H1 (cell line): ENCODE data around the gene MPPED2.

Experiments
- CHD2 ChIP-seq: IDR thresholded peaks from 2 replicates; pipeline ENCODE4 v1.6.1; 2012; ENCODE audit warnings: low read length, improper control_type of control experiment
- EZH2 ChIP-seq: fragments of 200-600 bp; sonication (generic); IDR thresholded peaks from 2 replicates; pipeline ENCODE4 v1.7.1; 2012; ENCODE audit warnings: low read depth, mild to moderate bottlenecking, moderate library complexity, low read length, inconsistent platforms; ENCODE audit not compliant: severe bottlenecking
- HDAC2 ChIP-seq, 2 experiments: fragments of 300-600 bp in 1 of 2; sonication (generic) in 1 of 2; IDR thresholded peaks; 2 replicates each; pipeline ENCODE4 v1.6.1; 2011 to 2012; ENCODE audit warnings: low read depth in 2 of 2, low read length in 2 of 2, mild to moderate bottlenecking in 2 of 2, moderate library complexity in 2 of 2, borderline replicate concordance in 1 of 2, inconsistent platforms in 1 of 2
- KDM1A ChIP-seq: fragments of 200-600, 300-600 bp; sonication (generic); IDR thresholded peaks from 2 replicates; pipeline ENCODE4 v1.7.1; 2016; ENCODE audit warnings: mild to moderate bottlenecking, low read length, borderline replicate concordance
- RXRA ChIP-seq: IDR thresholded peaks from 2 replicates; pipeline ENCODE4 v1.6.1; 2011; ENCODE audit warnings: low read depth, mild to moderate bottlenecking, low read length, moderate library complexity; ENCODE audit not compliant: insufficient read depth
- SIN3A ChIP-seq, 2 experiments: IDR thresholded peaks in 1 of 2; conservative IDR thresholded peaks in 1 of 2; 2 replicates each; pipeline ENCODE4 v1.6.1; 2011 to 2012; ENCODE audit warnings: low read length in 2 of 2, improper control_type of control experiment in 1 of 2, low read depth in 1 of 2, mild to moderate bottlenecking in 1 of 2
- SIX5 ChIP-seq: IDR thresholded peaks from 2 replicates; pipeline ENCODE4 v1.6.1; 2011; ENCODE audit warnings: mild to moderate bottlenecking, low read depth, low read length
- TF ChIP-seq, protein P1 (sequence below): IDR thresholded peaks from 2 replicates; pipeline ENCODE4 v1.6.1; 2011; ENCODE audit warnings: low read length, improper control_type of control experiment
- TF ChIP-seq, protein P2 (sequence below), 3 experiments: IDR thresholded peaks; 1 replicate in 2 of 3; 2 replicates in 1 of 3; pipeline versions ENCODE4 v1.5.1 to v1.6.1; 2011; ENCODE audit warnings: low read length in 3 of 3, mild to moderate bottlenecking in 3 of 3, inconsistent platforms in 2 of 3, low read depth in 1 of 3, moderate library complexity in 1 of 3; ENCODE audit not compliant: insufficient read depth in 1 of 3; ENCODE audit errors: control extremely low read depth in 1 of 3

DNA sequence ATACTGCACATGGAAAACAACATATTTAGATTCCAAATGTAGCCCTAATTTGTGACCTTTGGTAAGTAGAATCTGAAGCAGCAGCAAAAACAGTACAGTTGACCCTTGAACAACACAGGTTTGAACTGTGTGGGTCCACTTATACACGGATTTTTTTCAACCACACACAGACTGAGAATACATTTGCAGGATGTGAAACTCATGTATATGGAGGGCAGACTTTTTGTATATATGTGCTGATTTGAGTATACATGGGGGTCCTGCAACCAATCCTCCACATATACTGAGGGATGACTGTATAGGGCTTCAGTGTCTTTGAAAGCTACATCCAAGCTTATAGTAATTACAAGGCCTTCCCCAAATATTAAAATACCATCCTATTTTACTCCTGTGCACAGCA is 120.5 kb downstream of the MPPED2 start:
- TF ChIP-seq SIN3A (conservative IDR thresholded peaks at IDR 0.05 in 1 of 2, IDR thresholded peaks at IDR 0.05 in 1 of 2; ENCODE audit: low read depth in 1 of 2, low read length in 2 of 2) (no peak), KDM1A (no peak), RXRA (no peak), EZH2 (no peak), SIX5 (no peak), HDAC2 (IDR thresholded peaks at IDR 0.05; ENCODE audit: borderline replicate concordance in 1 of 2, low read depth in 2 of 2, low read length in 2 of 2) (no peak), CHD2 (no peak)
- TF ChIP-seq, protein P1, sequence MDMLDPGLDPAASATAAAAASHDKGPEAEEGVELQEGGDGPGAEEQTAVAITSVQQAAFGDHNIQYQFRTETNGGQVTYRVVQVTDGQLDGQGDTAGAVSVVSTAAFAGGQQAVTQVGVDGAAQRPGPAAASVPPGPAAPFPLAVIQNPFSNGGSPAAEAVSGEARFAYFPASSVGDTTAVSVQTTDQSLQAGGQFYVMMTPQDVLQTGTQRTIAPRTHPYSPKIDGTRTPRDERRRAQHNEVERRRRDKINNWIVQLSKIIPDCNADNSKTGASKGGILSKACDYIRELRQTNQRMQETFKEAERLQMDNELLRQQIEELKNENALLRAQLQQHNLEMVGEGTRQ: no peak
- TF ChIP-seq, protein P2, sequence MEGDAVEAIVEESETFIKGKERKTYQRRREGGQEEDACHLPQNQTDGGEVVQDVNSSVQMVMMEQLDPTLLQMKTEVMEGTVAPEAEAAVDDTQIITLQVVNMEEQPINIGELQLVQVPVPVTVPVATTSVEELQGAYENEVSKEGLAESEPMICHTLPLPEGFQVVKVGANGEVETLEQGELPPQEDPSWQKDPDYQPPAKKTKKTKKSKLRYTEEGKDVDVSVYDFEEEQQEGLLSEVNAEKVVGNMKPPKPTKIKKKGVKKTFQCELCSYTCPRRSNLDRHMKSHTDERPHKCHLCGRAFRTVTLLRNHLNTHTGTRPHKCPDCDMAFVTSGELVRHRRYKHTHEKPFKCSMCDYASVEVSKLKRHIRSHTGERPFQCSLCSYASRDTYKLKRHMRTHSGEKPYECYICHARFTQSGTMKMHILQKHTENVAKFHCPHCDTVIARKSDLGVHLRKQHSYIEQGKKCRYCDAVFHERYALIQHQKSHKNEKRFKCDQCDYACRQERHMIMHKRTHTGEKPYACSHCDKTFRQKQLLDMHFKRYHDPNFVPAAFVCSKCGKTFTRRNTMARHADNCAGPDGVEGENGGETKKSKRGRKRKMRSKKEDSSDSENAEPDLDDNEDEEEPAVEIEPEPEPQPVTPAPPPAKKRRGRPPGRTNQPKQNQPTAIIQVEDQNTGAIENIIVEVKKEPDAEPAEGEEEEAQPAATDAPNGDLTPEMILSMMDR (IDR thresholded peaks at IDR 0.05; ENCODE audit: control extremely low read depth in 1 of 3, insufficient read depth in 1 of 3, low read depth in 1 of 3, low read length in 3 of 3): no peak
